ENCODE results near the gene RASSF4. TPM values are rescaled to one million over a fixed set of nuclear protein-coding genes. Genes with fewer than 3 reads are reported as not detected.

Gene RASSF4
- total RNA-seq, 2 experiments from 2014 or later, result 0.76 to 1.6 TPM

- ChIA-PET POLR2A (interaction anchor here (1.1 to 2.1 kb wide), 3 partner anchors 8 to 18 kb away, joined by 3 to 4 read pairs (median 4); partner anchors contain the start of gene RASSF4), CTCF (interaction anchor here (2.0 to 2.6 kb wide), 2 partner anchors 13 to 18 kb away, joined by 8 read pairs; no protein-coding TSS in a partner anchor)
- peaks cover 5% of the 10 kb centered on the region for H3K27me3 Mint-ChIP-seq (ENCODE audit: low read depth)
- H3K4me3 Mint-ChIP-seq, result no peak overlapping the region
- peaks cover 3% of the 10 kb centered on the region for H3K4me1 Mint-ChIP-seq (ENCODE audit: low read depth)
- DNase-seq (no peak), ATAC-seq (no peak)
- H3K36me3 Mint-ChIP-seq (ENCODE audit: low read depth), result no peaks in the 10 kb centered on the region
- no peak overlapping the region for H3K27ac Mint-ChIP-seq
- H3K9me3 Mint-ChIP-seq (ENCODE audit: insufficient read depth), result no peaks in the 10 kb centered on the region
Observed at GRCh38 chr10:44950326-44951225, 9.0 kb upstream of the RASSF4 start.

- ChIA-PET POLR2A (interaction anchor here (1.3 kb wide), 1 partner anchor 49 kb away, joined by 3 read pairs; no protein-coding TSS in a partner anchor), CTCF (interaction anchor here (1.2 to 2.8 kb wide), 3 partner anchors 16 to 93 kb away, joined by 3 to 14 read pairs (median 3); no protein-coding TSS in a partner anchor)
- Mint-ChIP-seq H3K27me3 (ENCODE audit: low read depth) (no peaks in the 10 kb centered on the region), H3K4me1 (ENCODE audit: low read depth) (peaks cover 3% of the 10 kb centered on the region), H3K36me3 (ENCODE audit: low read depth) (peaks cover 7% of the 10 kb centered on the region), H3K27ac (no peak overlapping the region), H3K4me3 (no peak overlapping the region), H3K9me3 (ENCODE audit: insufficient read depth) (no peaks in the 10 kb centered on the region)
- DNase-seq (no peak), ATAC-seq (no peak)
Observed at GRCh38 chr10:44951576-44952226, 7.9 kb upstream of the RASSF4 start.

- no peak overlapping the region for H3K4me3 Mint-ChIP-seq
- no peak for DNase-seq
- H3K36me3 Mint-ChIP-seq (ENCODE audit: low read depth), result peaks cover 11% of the 10 kb centered on the region
- no peak overlapping the region for H3K27ac Mint-ChIP-seq
- ChIA-PET CTCF (interaction anchor here (1.2 to 2.8 kb wide), 4 partner anchors 16 to 95 kb away, joined by 3 to 14 read pairs (median 4); no protein-coding TSS in a partner anchor), POLR2A (interaction anchor here (1.3 kb wide), 1 partner anchor 47 kb away, joined by 3 read pairs; no protein-coding TSS in a partner anchor)
- no peak for ATAC-seq
- H3K9me3 Mint-ChIP-seq (ENCODE audit: insufficient read depth), result no peaks in the 10 kb centered on the region
- no peaks in the 10 kb centered on the region for H3K27me3 Mint-ChIP-seq (ENCODE audit: low read depth)
- peaks cover 5% of the 10 kb centered on the region for H3K4me1 Mint-ChIP-seq (ENCODE audit: low read depth)
Observed at GRCh38 chr10:44952779-44953231, 6.8 kb upstream of the RASSF4 start.

- DNase-seq (no peak), ATAC-seq (no peak)
- H3K9me3 Mint-ChIP-seq (ENCODE audit: insufficient read depth), result no peaks in the 10 kb centered on the region
- no peaks in the 10 kb centered on the region for H3K27me3 Mint-ChIP-seq (ENCODE audit: low read depth)
- H3K36me3 Mint-ChIP-seq (ENCODE audit: low read depth), result peaks cover 11% of the 10 kb centered on the region
- H3K4me3 Mint-ChIP-seq, result no peak overlapping the region
- POLR2A ChIA-PET, result no interaction called here
- no peak overlapping the region for H3K27ac Mint-ChIP-seq
- H3K4me1 Mint-ChIP-seq (ENCODE audit: low read depth), result peaks cover 17% of the 10 kb centered on the region
- CTCF ChIA-PET, result interaction anchor here (1.6 to 2.8 kb wide), 2 partner anchors 15 to 22 kb away, joined by 4 to 14 read pairs; no protein-coding TSS in a partner anchor
Observed at GRCh38 chr10:44954042-44954441, 5.6 kb upstream of the RASSF4 start.

DNA sequence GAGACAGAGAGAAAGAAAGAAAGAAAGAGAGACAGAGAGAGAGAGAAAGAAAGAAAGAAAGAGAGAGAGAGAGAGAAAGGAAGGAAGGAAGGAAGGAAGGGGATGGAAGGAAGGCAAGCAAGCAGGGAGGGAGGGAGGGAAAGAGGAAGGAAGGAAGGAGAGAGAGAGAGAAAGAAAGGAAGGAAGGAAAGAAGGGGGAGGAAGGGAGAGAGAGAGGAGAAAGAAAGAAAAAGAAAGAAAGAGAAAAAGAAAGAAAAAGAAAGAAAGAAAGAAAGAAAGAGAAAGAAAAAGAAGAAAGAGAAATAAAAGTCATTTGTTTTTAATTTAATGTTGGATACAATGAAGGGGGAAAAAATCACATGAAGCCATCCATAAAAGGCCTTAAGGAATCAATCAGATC is 4.6 kb upstream of the RASSF4 start:
- ATAC-seq, result no peak
- Mint-ChIP-seq H3K4me3 (no peak overlapping the region), H3K9me3 (ENCODE audit: insufficient read depth) (no peaks in the 10 kb centered on the region), H3K4me1 (ENCODE audit: low read depth) (peaks cover 19% of the 10 kb centered on the region), H3K36me3 (ENCODE audit: low read depth) (peaks cover 11% of the 10 kb centered on the region), H3K27ac (no peak overlapping the region), H3K27me3 (ENCODE audit: low read depth) (no peaks in the 10 kb centered on the region)
- CTCF ChIA-PET, result no interaction called here
- POLR2A ChIA-PET, result no interaction called here
- DNase-seq, result no peak

- CTCF ChIA-PET, result no interaction called here
- ATAC-seq (no peak), DNase-seq (no peak)
- Mint-ChIP-seq H3K4me3 (no peak overlapping the region), H3K36me3 (ENCODE audit: low read depth) (peaks cover 11% of the 10 kb centered on the region), H3K27me3 (ENCODE audit: low read depth) (no peaks in the 10 kb centered on the region), H3K4me1 (ENCODE audit: low read depth) (peaks cover 20% of the 10 kb centered on the region), H3K27ac (no peak overlapping the region), H3K9me3 (ENCODE audit: insufficient read depth) (no peaks in the 10 kb centered on the region)
- POLR2A ChIA-PET, result no interaction called here
Observed at GRCh38 chr10:44955413-44956070, 4.1 kb upstream of the RASSF4 start.

- CTCF ChIA-PET, result no interaction called here
- Mint-ChIP-seq H3K27ac (no peak overlapping the region), H3K27me3 (ENCODE audit: low read depth) (no peaks in the 10 kb centered on the region), H3K36me3 (ENCODE audit: low read depth) (peaks cover 11% of the 10 kb centered on the region), H3K9me3 (ENCODE audit: insufficient read depth) (no peaks in the 10 kb centered on the region), H3K4me3 (no peak overlapping the region), H3K4me1 (ENCODE audit: low read depth) (peaks cover 20% of the 10 kb centered on the region)
- DNase-seq (no peak), ATAC-seq (no peak)
- POLR2A ChIA-PET, result interaction anchor here (0.6 kb wide), 1 partner anchor 84 kb away, joined by 7 read pairs; no protein-coding TSS in a partner anchor
Observed at GRCh38 chr10:44956226-44956625, 3.4 kb upstream of the RASSF4 start.

DNA sequence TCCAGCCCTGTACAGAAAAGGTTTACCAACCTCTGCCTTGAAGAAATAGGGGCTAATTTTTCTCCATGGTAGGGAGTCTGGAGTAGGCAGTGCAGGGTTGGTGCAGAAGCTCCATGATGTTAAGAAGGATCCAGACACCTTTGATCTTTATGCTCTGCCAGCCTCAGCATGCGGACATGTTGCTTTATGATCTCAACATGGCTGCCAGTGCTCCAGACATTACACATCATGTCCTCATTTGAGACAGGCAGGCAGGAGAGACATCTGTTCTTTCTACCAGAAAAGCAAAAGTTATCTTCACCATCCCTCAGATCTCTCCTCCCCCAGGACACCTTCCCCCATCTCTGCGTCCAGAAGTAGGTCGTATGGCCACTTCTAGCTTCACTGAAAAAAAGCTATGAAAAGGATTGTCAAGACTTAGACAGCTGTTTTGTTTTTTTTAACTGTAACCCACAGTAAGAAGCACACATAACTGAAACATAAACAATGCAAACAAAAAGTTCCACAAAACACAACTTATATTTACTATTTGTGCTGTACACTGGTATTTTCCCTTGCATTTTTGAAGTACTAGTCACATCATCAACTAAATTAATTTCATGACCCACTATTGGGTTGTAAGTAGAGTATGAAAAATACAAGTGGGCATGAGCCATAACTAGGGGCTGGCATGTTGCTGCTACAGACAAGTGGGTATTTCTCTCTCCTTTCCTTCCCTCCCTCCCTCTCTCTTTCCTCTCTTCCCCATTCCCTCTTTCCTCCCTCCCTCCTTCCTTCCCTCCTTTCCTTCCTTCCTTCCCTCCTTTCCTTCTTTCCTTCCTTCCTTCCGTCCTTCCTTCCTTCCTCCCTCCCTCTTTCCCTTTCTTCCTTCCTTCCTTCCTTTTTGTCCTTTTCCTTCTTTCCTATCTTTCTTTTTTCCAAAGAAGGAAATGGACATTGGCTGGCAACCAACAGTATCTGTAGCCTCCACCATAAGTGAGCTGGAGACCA is 2.6 kb upstream of the RASSF4 start:
- ChIA-PET POLR2A (interaction anchor here (0.6 kb wide), 1 partner anchor 84 kb away, joined by 7 read pairs; no protein-coding TSS in a partner anchor), CTCF (interaction anchor here (0.7 to 2.1 kb wide), 2 partner anchors 9 to 24 kb away, joined by 3 to 8 read pairs; no protein-coding TSS in a partner anchor)
- Mint-ChIP-seq H3K36me3 (ENCODE audit: low read depth) (peaks cover 11% of the 10 kb centered on the region), H3K9me3 (ENCODE audit: insufficient read depth) (no peaks in the 10 kb centered on the region), H3K4me1 (ENCODE audit: low read depth) (peaks cover 20% of the 10 kb centered on the region), H3K27me3 (ENCODE audit: low read depth) (no peaks in the 10 kb centered on the region), H3K27ac (no peak overlapping the region), H3K4me3 (no peak overlapping the region)
- DNase-seq, result no peak
- no peak for ATAC-seq

DNA sequence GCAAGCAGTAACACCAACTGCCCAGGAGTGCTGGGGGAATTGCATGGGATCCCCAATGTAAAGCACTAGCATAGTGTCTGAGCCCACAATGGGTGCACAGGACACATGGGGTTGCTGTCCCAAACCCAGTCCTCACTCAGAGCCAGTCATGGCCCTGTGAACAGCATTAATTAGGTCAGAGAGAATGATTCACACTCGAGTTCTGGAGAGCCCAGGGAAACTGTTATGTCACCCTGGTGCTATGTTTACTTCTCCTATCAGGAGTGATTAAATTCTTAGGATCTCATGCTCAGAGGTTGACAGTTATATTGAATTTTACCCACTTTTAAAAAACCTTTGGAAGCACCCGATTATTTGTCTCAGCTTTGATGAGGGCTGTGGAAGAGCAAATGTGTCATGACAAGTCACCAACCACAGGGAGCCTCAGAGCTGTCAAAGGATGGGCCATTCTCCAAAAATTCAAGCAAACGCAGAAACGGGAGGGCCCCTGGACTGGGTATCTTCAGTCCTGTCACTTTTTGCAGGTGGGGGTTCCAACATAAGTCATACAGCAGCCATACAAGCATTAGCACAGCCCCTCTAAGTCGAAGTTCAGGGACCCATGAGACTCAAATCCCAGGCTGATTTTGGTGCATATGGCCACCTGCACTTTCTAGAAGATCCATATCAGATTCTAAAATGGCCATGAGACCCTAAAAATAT is 1.3 kb upstream of the RASSF4 start:
- Mint-ChIP-seq H3K9me3 (ENCODE audit: insufficient read depth) (no peaks in the 10 kb centered on the region), H3K4me3 (peak overlapping the region; percentile 82), H3K27ac (peak overlapping the region; percentile 69), H3K27me3 (ENCODE audit: low read depth) (no peaks in the 10 kb centered on the region), H3K4me1 (ENCODE audit: low read depth) (peaks cover 20% of the 10 kb centered on the region), H3K36me3 (ENCODE audit: low read depth) (peaks cover 11% of the 10 kb centered on the region)
- ChIA-PET CTCF (interaction anchor here (2.1 kb wide), 1 partner anchor 25 kb away, joined by 8 read pairs; no protein-coding TSS in a partner anchor), POLR2A (interaction anchor here (1.5 kb wide), 1 partner anchor 8 kb away, joined by 4 read pairs; no protein-coding TSS in a partner anchor)
- DNase-seq (no peak), ATAC-seq (no peak)

GRCh38 chr10:44958898-44959246 is 730 bp upstream of the RASSF4 start:
- H3K27me3 Mint-ChIP-seq (ENCODE audit: low read depth), result no peaks in the 10 kb centered on the region
- no peak for ATAC-seq
- H3K36me3 Mint-ChIP-seq (ENCODE audit: low read depth), result peaks cover 11% of the 10 kb centered on the region
- POLR2A ChIA-PET, result interaction anchor here (0.9 to 1.5 kb wide), 3 partner anchors 9 to 43 kb away, joined by 3 to 4 read pairs (median 3); no protein-coding TSS in a partner anchor
- peak overlapping the region; percentile 82 for H3K4me3 Mint-ChIP-seq
- CTCF ChIA-PET, result interaction anchor here (1.0 to 2.1 kb wide), 2 partner anchors 22 to 25 kb away, joined by 3 to 8 read pairs; no protein-coding TSS in a partner anchor
- peak overlapping the region; percentile 69 for H3K27ac Mint-ChIP-seq
- peaks cover 20% of the 10 kb centered on the region for H3K4me1 Mint-ChIP-seq (ENCODE audit: low read depth)
- DNase-seq, result no peak
- no peaks in the 10 kb centered on the region for H3K9me3 Mint-ChIP-seq (ENCODE audit: insufficient read depth)

All from activated CD8-positive, alpha-beta T cell treated with anti-CD3 and anti-CD28 coated beads, Interleukin-2, amount 10 ng/mL, durations not matched to agents 7 days and 5 days (primary cell).